GM19035 (cell line): ENCODE measurements around the gene DNAJB6.
"Not testable (repeated sequence)": the region's sequence is repeated elsewhere in the genome, so short reads cannot be mapped to it uniquely, and the experiment has no call there.

Source experiments
- ATAC-seq: cut with Tn5 transposase; IDR thresholded peaks from one replicate; pipeline ENCODE4 v1.9.1; 2021; ENCODE audit not compliant: unreplicated experiment

DNAJB6 gene

DNA sequence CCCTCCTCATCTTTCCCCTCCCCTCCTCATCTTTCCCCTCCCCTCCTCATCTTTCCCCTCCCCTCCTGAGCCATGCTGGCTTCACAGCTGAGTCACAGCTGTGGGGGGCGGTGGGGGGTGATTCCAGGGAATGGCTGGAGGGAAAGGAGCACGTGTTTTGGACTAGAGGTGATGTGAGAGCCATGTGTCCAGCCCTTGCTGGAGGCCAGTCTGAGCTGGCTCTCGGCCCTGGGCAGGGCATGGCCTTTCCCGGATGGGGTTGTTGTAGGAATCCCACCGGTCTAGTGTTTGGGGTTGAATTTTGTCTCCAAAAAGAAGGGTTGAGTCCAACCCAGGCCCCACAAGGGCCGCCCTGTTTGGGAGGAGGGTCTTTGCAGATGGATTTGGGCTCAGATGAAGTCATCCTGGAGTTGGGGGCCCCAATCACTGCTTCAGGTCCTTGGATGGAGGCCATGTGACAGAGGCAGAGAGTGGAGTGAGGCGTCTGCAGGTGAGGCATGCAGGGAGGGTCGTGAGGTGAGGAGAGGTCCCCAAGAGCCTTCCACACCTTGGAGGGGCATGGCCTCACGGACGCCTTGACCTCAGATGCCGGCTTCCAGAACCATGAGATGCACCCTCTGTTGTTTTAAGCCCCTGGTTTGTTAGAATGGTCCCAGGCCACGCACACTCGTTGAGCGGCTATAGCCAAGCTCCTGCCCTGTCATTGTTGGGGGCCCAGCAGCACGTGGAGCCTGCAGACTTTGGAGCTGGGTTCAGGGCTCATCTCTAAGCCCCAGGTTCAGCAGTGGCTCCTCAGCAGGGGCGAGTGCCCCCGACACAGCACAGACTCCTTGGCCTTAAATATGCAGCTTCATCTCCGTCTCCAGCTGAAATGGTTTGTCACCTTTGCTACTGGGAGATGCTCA lies 101.6 kb downstream of the DNAJB6 start:
- no peak for ATAC-seq

DNA sequence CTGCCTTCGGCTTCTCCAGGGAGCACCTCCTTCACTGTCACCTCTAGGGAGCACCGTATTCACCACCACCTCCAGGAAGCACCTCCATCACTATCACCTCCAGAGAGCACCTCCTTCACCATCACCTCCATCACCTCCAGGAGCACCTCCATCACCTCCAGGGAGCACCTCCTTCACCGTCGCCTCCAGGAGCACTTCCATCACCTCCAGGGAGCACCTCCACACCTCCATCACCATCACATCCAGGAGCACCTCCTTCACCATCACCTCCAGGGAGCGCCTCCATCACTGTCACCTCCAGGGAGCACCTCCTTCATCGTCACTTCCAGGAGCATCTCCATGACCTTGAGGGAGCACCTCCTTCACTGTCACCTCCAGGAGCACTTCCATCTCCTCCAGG lies 102.3 kb downstream of the DNAJB6 start:
- no peak for ATAC-seq

DNA sequence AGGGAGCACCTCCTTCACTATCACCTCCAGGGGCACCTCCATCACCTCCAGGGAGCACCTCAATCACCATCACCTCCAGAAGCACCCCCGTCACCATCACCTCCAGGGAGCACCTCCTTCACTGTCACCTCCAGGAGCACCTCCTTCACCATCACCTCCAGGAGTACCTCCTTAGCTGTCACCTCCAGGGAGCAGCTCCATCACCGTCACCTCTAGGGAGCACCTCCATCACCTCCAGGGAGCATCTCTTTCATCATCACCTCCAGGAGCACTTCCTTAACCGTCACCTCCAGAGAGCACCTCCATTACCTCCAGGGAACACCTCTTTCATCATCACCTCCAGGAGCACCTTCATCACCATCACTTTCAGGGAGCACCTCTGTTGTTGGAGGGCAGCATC lies 103.0 kb downstream of the DNAJB6 start:
- ATAC-seq: no peak

DNA sequence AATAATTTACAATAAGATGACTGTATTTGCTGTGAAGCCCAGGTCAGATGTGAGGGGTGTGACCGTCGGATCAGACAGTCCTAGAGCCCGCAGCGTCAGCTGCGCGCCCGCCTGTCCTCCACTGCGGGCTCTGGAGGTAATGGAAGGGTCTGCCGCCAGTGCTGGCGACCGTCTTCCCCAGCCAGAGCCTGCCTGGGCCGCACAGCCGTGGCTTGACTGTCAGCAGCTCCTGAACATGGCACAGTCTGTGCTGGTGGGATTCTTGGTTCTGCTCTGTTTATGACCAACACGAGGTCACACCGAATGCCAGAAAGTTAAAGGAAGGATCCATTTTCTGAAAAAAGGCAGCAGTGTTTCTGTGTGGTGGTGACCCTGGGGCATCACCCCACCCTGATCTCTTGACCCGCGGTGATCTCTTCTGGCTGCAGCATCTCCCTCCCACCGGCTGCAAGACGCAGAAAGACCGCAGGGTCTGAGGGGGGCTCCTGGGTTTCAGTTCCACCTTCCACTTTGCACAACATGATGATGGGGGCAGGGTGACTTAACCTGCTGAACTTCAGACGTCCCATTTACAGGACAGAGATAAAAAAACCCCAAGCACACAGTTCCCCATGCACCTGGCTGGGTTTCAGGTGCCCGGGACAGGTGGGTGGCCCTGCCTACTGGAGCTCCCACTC lies 103.7 kb downstream of the DNAJB6 start:
- ATAC-seq: no peak

DNA sequence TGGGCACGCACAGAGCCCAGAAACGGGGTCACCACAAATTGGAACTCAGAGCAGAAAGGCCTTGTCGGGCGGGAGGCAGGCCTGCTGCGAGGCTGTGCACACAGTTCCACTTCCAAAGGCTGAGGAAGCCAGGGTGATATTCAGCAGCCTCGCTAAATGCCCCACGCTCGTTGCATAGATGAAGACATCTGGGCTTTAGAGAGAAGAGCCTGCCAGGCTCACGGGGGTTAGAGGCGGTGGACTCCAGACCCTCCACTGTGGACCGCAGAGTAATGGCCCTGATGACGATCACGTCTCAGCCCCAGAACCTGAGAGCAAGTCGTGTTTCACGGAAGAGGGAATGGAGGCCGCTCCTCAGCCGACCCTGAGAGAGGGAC lies 104.2 kb downstream of the DNAJB6 start:
- no peak for ATAC-seq

DNA sequence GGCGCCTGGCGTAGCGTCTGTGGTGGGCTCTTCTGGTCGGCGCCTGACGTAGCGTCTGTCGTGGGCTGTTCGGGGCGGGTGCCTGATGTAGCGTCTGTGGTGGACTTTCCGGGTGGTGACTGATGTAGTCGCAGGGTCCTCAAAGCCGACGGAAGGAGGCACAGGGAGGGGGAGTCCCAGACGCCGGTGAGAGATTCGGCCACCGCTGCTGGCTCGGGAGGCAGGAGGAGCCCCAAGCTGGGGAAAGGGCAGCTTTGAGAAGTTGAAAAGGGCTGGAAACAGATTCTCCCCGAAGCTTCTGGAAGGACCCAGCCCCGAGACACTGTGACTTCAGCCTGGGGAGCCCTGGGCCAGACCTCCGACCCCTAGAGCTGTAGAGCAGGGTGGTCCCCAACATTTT lies 105.7 kb downstream of the DNAJB6 start:
- ATAC-seq: no peak

DNA sequence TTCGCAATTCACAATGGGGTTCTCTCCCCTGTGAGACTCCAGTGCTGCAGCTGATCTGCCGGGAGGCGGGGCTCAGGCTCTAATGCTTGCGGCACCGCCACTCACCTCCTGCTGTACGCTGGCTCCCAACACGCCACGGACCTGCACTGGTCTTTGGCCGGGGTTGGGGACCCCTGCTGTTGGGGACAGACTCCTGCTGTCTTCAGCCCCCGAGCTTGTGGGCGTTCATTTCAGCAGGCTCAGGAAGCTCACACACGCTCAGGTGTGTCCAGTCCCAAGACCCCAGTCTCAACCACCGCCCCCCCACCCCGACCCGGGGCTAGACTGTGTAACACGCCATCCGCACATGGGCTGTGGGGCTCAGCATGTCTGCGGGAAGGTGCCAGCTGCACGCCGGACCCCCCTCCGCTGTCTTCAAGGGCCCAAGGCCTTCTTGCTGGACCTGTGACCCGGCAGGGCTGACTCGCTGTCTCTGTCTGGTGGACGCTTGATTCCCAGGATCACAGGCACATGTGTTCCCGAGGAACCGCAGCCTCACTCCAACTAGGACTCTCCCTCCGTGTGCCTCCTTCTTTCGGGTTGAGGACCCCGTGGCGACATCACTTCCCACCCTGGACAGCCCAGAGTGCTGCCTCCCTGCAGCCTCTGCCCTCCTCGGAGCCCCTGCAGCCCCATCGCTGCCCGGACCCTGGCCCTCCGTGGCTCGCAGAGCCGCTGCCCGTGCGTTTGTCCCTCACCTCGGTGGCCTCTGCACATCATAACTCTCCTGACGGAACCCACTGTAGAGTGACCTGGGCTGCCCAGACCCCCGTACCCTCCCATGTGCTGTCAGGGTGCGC lies 106.4 kb downstream of the DNAJB6 start:
- ATAC-seq: no peak

DNA sequence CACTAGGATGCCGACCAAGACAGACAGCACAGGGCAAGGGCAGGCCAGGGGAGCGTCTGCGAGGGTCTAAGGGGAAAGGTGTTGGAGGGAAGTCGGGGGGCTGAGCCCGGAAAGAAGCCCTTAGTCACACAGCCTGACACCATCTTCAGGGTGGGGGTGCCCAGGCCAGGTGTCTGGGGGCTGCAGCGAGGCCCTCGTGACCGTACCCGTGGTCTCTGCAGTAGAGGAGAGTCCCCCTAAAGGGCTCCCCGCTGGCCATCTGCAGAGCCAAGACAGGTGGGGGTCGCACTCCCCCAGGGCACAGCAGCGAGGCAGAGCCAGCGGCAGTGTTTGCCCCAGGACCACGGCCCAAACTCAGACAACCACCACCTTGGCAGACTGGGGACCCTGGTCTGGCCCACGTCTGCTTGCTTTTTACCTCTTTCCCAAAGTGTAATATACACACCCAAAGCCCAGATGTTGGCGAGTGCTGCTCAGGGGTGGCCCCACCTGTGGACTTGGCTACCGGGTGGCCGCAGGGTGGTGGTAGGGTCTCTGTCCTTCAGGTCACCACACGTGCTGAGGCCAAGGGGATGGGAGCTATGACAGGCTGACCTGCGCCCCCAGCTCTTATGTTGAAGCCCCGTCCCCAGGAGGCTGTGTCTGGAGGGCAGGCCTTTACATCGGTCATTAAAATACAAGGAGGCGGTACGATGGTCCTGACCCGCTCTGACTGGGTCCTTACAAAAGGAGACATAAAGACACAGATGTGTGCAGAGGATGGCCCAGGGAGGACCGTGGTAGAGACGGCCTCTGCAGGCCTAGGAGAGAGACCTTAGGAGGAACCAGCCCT lies 107.4 kb downstream of the DNAJB6 start:
- no peak for ATAC-seq

DNA sequence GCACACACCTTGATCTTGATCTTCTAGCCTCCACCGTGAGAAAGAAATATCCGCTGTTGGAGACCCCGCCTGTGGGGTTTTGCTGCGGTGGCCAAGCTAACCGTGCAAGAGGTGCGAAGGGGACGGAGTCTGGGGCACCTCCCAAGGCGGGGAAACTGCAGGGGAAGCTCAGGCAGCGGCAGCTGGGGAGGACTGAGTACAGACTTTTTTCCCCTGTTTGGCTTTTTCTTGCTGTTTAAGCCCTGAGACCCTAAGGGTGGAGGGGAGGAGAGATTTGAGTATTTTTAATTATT lies 108.0 kb downstream of the DNAJB6 start:
- ATAC-seq: no peak

DNA sequence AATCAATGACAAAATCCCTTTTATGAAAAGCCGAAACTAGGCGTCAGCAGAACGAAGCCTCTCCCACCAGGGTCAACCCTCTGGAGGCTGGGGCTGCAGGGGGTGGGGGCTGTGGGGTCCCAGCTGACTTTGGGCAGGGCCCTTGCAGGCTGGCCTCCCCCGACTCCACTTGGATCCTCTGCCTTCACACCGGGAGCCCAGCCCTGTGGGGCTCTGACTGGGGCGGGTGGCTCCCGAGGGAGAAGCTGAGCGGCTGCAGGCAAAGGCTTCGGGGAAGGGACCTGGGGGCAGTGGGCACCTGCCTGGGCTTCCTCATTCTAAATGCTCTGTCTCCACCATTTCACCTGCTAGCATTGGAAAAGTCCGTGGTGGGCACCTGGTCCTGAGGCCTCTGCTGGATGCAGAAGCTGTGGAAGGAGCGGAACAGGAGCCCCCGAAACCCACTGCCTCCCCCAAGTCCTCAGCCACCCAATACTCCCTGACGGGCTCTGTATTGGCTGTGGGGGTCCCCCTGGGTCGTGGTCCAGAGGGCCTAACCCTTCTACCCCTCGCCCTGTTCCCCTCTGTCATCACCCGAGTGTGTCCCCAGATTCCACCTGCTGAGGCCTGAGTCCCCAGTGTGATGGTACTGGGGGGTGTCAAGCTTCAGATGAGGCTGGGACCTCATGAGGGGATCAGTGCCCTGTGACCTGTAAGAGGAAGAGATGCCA lies 108.6 kb downstream of the DNAJB6 start:
- no peak for ATAC-seq

DNA sequence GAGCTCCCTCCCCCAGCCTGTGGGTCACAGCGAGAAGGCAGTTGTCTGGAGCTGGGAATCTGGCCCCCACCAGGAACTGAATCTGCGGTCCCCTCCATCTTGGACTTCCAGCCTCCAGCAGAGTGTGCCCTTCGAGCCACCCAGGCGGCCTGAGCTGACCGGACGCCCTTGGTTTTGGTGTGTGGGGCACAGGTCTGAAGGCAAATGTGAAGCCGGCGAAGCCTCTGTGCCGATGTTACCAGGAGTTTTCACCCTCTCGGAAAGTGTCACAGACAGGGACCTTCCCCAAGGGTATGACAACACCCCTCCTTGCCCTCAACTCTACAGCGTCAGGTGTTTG lies 109.1 kb downstream of the DNAJB6 start:
- ATAC-seq: no peak

DNA sequence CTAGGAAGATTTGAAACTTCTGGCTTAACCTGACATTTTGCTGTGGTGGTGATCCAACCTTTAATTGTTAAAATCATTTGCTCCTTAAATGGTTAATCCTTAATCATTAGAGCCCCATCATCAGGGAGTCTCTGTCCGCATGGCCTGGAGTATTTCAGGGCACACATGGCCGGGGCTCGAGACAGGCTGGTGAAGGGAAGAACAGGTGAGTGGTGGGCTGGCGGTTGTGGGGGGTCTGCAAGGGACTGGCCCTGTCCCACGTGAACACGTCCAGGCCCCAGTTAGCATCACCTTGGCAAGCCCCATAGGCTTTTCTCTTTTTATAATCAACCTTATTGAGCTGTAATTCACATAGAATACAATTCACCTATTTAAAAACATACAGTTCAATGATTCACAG lies 109.5 kb downstream of the DNAJB6 start:
- no peak for ATAC-seq

DNA sequence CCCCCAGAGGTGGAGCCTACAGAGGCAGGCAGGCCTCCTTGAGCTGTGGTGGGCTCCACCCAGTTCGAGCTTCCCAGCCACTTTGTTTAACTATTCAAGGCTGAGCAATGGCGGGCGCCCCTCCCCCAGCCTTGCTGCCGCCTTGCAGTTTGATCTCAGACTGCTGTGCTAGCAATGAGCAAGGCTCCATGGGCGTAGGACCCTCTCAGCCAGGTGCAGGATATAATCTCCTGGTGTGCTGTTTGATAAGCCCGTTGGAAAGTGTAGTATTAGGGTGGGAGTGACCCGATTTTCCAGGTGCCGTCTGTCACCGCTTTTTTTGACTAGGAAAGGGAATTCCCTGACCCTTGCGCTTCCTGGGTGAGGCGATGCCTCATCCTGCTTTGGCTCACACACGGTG lies 117.2 kb downstream of the DNAJB6 start:
- ATAC-seq: not testable (repeated sequence)

DNA sequence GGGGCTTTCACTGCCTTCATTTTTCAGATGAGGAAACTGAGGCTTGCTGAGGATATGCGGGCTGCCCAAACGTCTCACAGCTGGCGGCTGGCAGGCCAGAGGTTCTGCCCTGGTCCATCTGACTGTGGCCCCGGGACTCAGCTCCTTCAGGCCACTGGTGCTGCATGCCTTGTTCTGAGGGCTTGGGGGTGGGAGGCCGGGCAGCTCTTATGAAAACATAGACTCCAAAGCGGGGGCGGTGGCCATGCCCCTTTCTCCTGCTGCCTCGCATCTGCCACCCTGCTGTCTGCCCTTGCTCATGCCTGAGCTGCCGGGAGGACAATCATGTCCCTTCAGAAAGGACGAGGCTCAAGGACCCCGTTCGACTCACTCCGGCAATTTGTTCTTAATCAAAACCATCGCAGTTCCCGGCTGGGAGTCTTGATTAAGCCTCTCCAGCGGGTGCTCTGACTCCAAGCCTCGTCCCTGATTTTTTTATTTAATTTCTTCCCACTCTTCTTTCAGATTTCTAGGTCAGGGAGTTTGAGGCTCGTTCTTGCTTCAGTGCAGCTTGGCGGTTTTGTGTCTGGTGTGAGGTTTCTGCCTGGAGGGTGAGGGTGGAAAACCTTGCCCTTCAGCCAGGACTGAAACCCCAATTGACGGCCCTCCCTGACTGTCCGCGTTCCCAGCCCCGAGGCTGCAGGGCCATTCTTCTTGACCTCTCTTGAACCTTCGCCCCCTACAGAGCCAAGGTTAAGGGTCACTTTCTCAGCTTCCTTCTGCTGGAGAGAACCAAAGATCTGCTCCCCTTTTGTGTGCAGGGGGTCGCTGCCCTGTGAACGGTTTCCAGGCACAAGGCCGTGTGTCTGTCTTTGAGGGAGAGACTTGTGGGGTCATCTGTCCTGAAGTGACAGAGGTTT lies 120.8 kb downstream of the DNAJB6 start:
- ATAC-seq: no peak

DNA sequence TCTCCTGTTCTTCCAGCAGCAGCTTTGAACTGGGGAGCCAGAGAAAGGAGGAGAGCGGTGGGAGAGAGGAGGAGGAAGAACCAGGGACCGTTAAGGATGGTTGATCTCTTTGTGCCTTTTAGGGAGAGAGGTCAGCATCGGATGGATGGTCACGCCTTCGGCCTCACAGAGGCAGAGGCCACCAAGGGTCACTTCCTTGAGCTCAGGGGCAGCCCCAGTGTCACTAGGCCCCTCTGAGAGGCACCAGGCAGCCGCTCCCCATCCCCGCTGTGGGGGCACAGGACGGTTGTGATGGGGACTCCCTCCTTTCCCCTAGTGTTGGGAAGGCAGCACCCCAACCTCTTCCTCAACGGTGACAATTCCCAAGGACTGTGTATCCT lies 121.4 kb downstream of the DNAJB6 start:
- no peak for ATAC-seq

DNA sequence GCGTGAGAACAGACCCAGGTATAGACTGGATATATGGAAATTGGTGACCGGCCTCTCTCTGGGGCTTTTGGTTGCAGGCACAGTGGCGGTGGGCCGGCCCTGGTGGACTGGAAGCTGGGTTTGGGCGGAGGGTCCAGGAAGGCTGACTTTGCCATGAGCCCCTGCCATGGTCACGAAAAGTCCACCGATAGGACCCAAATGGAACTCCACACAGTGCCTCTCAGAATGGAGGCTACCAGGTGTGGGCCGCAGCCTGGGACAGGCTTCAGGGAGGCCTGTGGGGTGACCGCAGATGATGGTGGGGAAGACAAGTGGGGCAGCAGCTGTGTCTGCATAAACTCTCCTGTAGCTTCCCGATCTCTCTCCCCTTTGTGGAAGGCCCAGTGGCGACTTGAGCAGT lies 123.2 kb downstream of the DNAJB6 start:
- ATAC-seq: no peak

DNA sequence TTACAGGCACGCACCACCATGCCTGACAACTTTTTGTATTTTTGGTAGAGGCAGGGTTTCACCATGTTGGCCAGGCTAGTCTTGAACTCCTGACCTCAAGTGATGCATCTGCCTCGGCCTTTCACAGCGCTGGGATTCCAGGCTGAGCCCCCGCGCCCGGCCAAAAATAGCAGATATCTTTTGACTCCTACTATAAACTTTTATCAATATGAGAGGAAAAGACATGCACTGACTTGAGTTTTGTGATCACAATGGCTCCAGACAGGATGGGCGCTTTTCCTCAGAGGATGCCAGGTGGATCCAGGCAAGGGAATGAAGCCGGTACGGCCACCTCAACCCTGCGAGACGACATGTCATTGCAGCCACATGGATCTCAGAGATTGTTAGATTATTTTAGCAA lies 123.9 kb downstream of the DNAJB6 start:
- ATAC-seq: no peak

DNA sequence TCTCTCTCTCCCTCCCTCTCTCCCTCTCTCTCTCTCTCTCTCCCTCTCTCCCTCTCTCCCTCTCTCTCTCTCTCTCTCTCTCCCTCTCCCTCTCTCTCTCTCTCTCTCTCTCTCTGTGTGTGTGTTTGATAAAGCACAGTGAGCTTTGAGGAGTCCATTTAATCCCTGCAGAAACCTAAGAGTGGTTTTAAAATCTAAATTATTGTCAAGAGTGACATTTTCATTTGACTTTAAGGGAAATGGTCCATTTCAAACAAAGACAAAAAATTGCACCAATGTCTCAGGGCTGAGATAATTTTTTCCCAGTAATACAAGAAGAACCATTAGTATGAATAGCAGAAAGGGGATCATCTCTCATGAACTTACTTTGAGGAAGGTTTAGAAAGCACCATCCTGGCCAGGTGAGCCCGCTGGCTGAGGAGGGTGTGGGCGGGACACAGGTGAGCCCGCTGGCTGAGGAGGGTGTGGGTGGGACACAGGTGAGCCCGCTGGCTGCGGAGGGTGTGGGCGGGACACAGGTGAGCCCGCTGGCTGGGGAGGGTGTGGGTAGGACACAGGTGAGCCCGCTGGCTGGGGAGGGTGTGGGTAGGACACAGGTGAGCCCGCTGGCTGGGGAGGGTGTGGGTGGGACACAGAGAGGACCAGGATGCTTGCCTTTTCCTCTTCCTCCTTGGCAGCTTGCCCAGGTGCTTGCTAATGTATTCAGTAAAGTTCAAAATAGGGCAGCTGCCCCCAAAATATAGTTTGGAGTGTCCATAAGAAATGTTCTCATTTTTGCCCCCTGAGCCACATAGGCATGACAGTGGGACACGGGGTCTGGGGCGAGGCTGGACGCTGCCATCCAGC lies 125.0 kb downstream of the DNAJB6 start:
- no peak for ATAC-seq

DNA sequence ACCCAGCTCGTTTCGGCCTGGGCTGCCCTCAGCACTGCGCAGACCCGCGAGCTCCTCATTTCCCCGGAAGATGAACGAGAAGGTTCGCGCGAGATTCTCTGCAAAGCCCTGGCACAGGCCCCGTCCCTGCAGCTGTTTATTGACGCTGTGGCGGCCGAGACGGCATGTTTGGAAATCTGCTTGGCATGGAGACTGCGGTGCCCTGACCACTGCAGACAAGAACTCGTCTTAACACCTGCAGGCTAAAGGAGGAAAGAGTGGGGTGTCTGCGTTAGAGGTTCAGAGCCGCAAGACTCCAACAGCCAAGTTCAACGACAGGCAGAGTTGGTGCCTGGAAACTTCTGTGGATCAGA lies 125.6 kb downstream of the DNAJB6 start:
- no peak for ATAC-seq
